Heart right ventricle (tissue), 16 donors: ENCODE data around the gene ZNF608. TPM values are rescaled to one million over a fixed set of nuclear protein-coding genes. Genes with fewer than 3 reads are reported as not detected.

Source experiments
- ATAC-seq, 8 donors: fragments of 200-7000 bp; cut with Tn5 transposase; one replicate each; pipeline ENCODE4 v1.9.1; 2020; ENCODE audit warnings: mild to moderate bottlenecking in 8 of 8, moderate library complexity in 8 of 8, moderate number of reproducible peaks in 1 of 8
- DNase-seq, 2 donors: peaks; one replicate each; pipeline ENCODE4 v3.0.0-alpha.2; 2020
- H3K27ac ChIP-seq, 10 donors: fragments of 200-600 bp; sonication (generic) in 2 of 10; one replicate each; pipeline versions ENCODE4 v1.5.0 to v1.8.0; 2020 to 2022; ENCODE audit warnings: mild to moderate bottlenecking in 3 of 10
- H3K27me3 ChIP-seq, 7 donors: fragments of 200-600 bp; one replicate each; pipeline ENCODE4 v1.8.0; 2021 to 2022; ENCODE audit warnings: mild to moderate bottlenecking in 2 of 7
- H3K36me3 ChIP-seq, 9 donors: fragments of 200-600 bp; sonication (generic) in 1 of 9; one replicate each; pipeline versions ENCODE4 v1.5.0 to v1.8.0; 2020 to 2022; ENCODE audit warnings: mild to moderate bottlenecking in 2 of 9
- H3K4me1 ChIP-seq, 9 donors: fragments of 200-600 bp; sonication (generic) in 1 of 9; one replicate each; pipeline versions ENCODE4 v1.5.0 to v1.8.0; 2020 to 2022; ENCODE audit warnings: mild to moderate bottlenecking in 4 of 9
- H3K4me3 ChIP-seq, 10 donors: fragments of 200-600 bp; sonication (generic) in 2 of 10; one replicate each; pipeline versions ENCODE4 v1.5.0 to v1.8.0; 2020 to 2022; ENCODE audit warnings: mild to moderate bottlenecking in 7 of 10, moderate library complexity in 2 of 10
- H3K9me3 ChIP-seq, 11 donors: fragments of 200-600 bp in 10 of 11; sonication (generic) in 2 of 11; one replicate each; pipeline versions ENCODE4 v1.5.0 to v1.8.0; 2013 to 2022; ENCODE audit warnings: mild to moderate bottlenecking in 2 of 11, control low read depth in 1 of 11, moderate library complexity in 1 of 11
- CTCF ChIP-seq, 9 donors: fragments of 200-600 bp; sonication (generic) in 2 of 9; IDR thresholded peaks; one replicate each; pipeline versions ENCODE4 v1.5.0 to v1.8.0; 2021 to 2022; ENCODE audit warnings: antibody characterized with exemption in 9 of 9, mild to moderate bottlenecking in 5 of 9, moderate library complexity in 1 of 9
- WGBS, 2 donors: extraction: QIAGEN DNeasy Blood & Tissue Kit; methylation state at CpG; one replicate each; pipeline ENCODE4 v1.1.7; 2013; ENCODE audit warnings: inconsistent platforms in 1 of 2; 5-methylcytosine and 5-hydroxymethylcytosine counted together
- intact Hi-C, 10 donors: fragments of 100-400 bp; cut with DNase I; formaldehyde crosslinking; loops; one replicate each; pipeline versions ENCODE4 v1.11.1 to v1.14.2; 2022
- polyA plus RNA-seq, 2 donors: library from polyadenylated mRNA; stranded (reverse); fragments of 200-250 nt; gene quantifications; one replicate each; pipeline ENCODE4 v1.2.3, GENCODE V29; 2013
- total RNA-seq, 10 donors: library from RNA; stranded (reverse); fragmentation: NEBNext Ultra II Directional in 3 of 10; extraction: Animal tissue kit (Norgen Biotek cat#: 25700) in 3 of 10; gene quantifications; one replicate each; pipeline versions ENCODE4 v1.2.1 to v1.2.4, GENCODE V29; 2021 to 2023
- donor health status: Arrhythmogenic right ventricular cardiomyopathy.
- donor health status: ischemic (EF 13 %, LVEDD 7.1; RV severe dilation, severe dysfunction).
- donor health status: healthy with polysubstance abuse.
- donor health status: DM: no; HTN: yes; CAD: no.
- donor health status: DM: no; HTN: no; CAD: no.
- donor health status: ischemic (EF 25% LVEDD 6.9; RV normal size, moderate dysfunction).
- donor health status: ischemic (EF 25% LVEDD 5.7; RV mildly dilated, moderate dysfunction).
- donor health status: healthy.
- donor health status: DM: yes; HTN: yes; CAD: no.
- donor health status: Ischemic cardiomyopathy.
- donor health status: ischemic (EF 35%, LVEDD 5.7; RV mildly dilated, moderate dysfunction).
- donor health status: nonischemic (EF 11% LVEDD 7.7; RV severe dilation, severe dysfunction).
- donor health status: DM: yes; HTN: yes; CAD: no.
- donor health status: PGD.
- donor health status: ischemic (EF 29% LVEDD 5.4; RV normal size, mild dysfunction).
- donor health status: nonischemic (EF 23%, LVEDD 6.1; RV moderate dilation, normal function).

ZNF608 gene
- total and polyA plus RNA-seq, 12 donors = 3.3 to 22.9 (median 13.1) TPM

- 86 to 93% methylated on average over 6 of the region's 6 CpGs for WGBS, 2 donors
- Histone ChIP-seq H3K36me3 (no peaks in the 10 kb centered on the region), H3K27ac (no peak overlapping the region), H3K9me3 (no peaks in the 10 kb centered on the region), H3K4me1 (peaks cover 0 to 9% (median 0%) of the 10 kb centered on the region in 9 donors), H3K4me3 (no peak overlapping the region), H3K27me3 (peaks cover 0 to 3% (median 0%) of the 10 kb centered on the region in 7 donors)
- intact Hi-C loops = no loop called here
- no peak for DNase-seq
- ATAC-seq = no peak
- TF ChIP-seq CTCF (IDR thresholded peaks at IDR 0.05) = no peak
These were observed 6.6 kb upstream of the ZNF608 start for GRCh38 chr5:124752854-124753720.

GRCh38 chr5:124751031-124751430 is 4.6 kb upstream of the ZNF608 start:
- H3K9me3 ChIP-seq = no peaks in the 10 kb centered on the region
- intact Hi-C loops = no loop called here
- H3K4me3 ChIP-seq = no peak overlapping the region
- WGBS, 2 donors = 87 to 92% methylated on average over 2 of the region's 2 CpGs
- H3K27ac ChIP-seq = no peak overlapping the region
- peaks cover 0 to 15% (median 0%) of the 10 kb centered on the region in 7 donors for H3K27me3 ChIP-seq
- TF ChIP-seq CTCF (IDR thresholded peaks at IDR 0.05) = no peak
- no peaks in the 10 kb centered on the region for H3K36me3 ChIP-seq
- ATAC-seq = no peak
- DNase-seq = no peak
- H3K4me1 ChIP-seq = peaks cover 0 to 24% (median under 1%) of the 10 kb centered on the region in 9 donors

- Histone ChIP-seq H3K9me3 (no peaks in the 10 kb centered on the region), H3K27me3 (peaks cover 0 to 36% (median 0%) of the 10 kb centered on the region in 7 donors), H3K4me1 (peaks cover 0 to 40% (median 8%) of the 10 kb centered on the region in 9 donors), H3K27ac (peak overlapping the region; percentile 76 to 98 (median 92)), H3K36me3 (no peaks in the 10 kb centered on the region), H3K4me3 (peak overlapping the region; percentile 48 to 81 (median 68))
- peak; percentile 30 to 84 for DNase-seq
- intact Hi-C loops = loop anchor here in 9 of 10 donors (1.0 to 10.0 kb wide), 14 partner anchors 42 to 663 kb away; no protein-coding TSS in a partner anchor
- ATAC-seq = peak; percentile 73 to 91 (median 88)
- peak in 2 of 9 donors; percentile 2 to 13 for TF ChIP-seq CTCF (IDR thresholded peaks at IDR 0.05)
- 6 to 7% methylated on average over 25 of the region's 25 CpGs for WGBS, 2 donors
These were observed 2.5 kb upstream of the ZNF608 start for GRCh38 chr5:124748687-124749594.
